ENCODE measurements around the gene AHI1.

DNA sequence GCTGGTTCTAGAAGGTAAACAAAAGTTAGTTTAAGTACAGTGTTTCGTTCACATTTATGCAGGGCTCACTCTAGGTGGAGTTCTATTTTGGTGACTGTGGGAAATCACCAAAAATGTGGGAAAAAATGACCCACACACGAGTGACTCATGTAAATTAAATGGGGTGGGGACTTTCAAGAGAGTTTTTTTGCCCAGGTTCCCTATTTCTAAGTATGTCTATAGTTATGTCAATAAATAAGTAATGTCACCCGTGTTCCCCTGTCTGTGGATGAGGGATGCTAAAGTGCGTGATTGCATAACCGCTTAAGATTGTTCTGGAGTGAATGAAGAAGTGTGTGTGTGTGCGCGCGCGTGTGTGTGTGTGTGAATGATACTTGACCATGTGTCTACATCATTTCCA is 247.3 kb downstream of the AHI1 start:
- TF ChIP-seq POLR2A (IDR thresholded peaks at IDR 0.05; ENCODE audit: low read length) (no peak), GATA1 (IDR thresholded peaks at IDR 0.05; ENCODE audit: low read depth, low read length) (no peak)
